Thyroid gland (tissue), 4 donors: Measurements from ENCODE around the gene TASP1. TPM values are rescaled to one million over a fixed set of nuclear protein-coding genes. Genes with fewer than 3 reads are reported as not detected.

ENCODE experiments used
- DNase-seq, 2 donors: peaks; one replicate each; pipeline ENCODE4 v3.0.0-alpha.2; 2019
- H3K27ac ChIP-seq, 3 donors: fragments of 200-600 bp; sonication (generic); 1 replicate in 2 of 3; 2 replicates in 1 of 3; pipeline ENCODE4 v1.5.1; 2016 to 2019; ENCODE audit warnings: mild to moderate bottlenecking in 1 of 3, moderate library complexity in 1 of 3
- H3K27me3 ChIP-seq: fragments of 200-600 bp; sonication (generic); one replicate; pipeline ENCODE4 v1.5.1; 2019
- H3K36me3 ChIP-seq, 2 donors: fragments of 200-600 bp; sonication (generic); one replicate each; pipeline ENCODE4 v1.5.1; 2016 to 2019
- H3K4me1 ChIP-seq, 2 donors: fragments of 200-600 bp; sonication (generic); one replicate each; pipeline ENCODE4 v1.5.1; 2017 to 2019
- H3K4me3 ChIP-seq, 3 donors: fragments of 200-600 bp; sonication (generic); replicated peaks in 1 of 3; 1 replicate in 2 of 3; 2 replicates in 1 of 3; pipeline ENCODE4 v1.5.1; 2016; ENCODE audit warnings: mild to moderate bottlenecking in 1 of 3
- H3K9me3 ChIP-seq: fragments of 200-600 bp; sonication (generic); one replicate; pipeline ENCODE4 v1.5.1; 2017
- CTCF ChIP-seq, 6 experiments: fragments of 200-600 bp in 3 of 6; fragments of 450-650 bp in 3 of 6; sonication (generic) in 3 of 6; IDR thresholded peaks; one replicate each; pipeline ENCODE4 v1.5.1; 2016 to 2019; ENCODE audit warnings: antibody characterized with exemption in 6 of 6, mild to moderate bottlenecking in 2 of 6, inconsistent platforms in 1 of 6, moderate library complexity in 1 of 6
- POLR2A ChIP-seq, 2 donors: fragments of 450-650 bp; IDR thresholded peaks; one replicate each; pipeline ENCODE4 v1.6.1; 2017; ENCODE audit warnings: antibody characterized with exemption in 2 of 2, mild to moderate bottlenecking in 2 of 2, moderate library complexity in 1 of 2
- WGBS, 2 donors: methylation state at CpG; one replicate each; pipeline ENCODE4 v1.1.5; 2017; 5-methylcytosine and 5-hydroxymethylcytosine counted together
- intact Hi-C: fragments of 100-400 bp; cut with DNase I; formaldehyde crosslinking; loops from one replicate; pipeline ENCODE4 v1.15.1; 2023
- total RNA-seq, 4 donors: library from RNA; depleted of rRNA; stranded (reverse); fragments of >200 nt; gene quantifications; one replicate each; pipeline ENCODE4 v1.2.3, GENCODE V29; 2016

The TASP1 gene
- total RNA-seq, 4 donors from 2014 or later: 16.4 to 31.2 (median 23.9) TPM

- Histone ChIP-seq H3K4me3 (no peak overlapping the region), H3K4me1 (peaks cover 3 to 4% of the 10 kb centered on the region in 2 donors), H3K9me3 (no peaks in the 10 kb centered on the region), H3K27me3 (no peaks in the 10 kb centered on the region), H3K36me3 (no peaks in the 10 kb centered on the region), H3K27ac (no peak overlapping the region)
- intact Hi-C loops: no loop called here
- 82 to 90% methylated on average over 2 of the region's 2 CpGs for WGBS, 2 donors
- no peak for DNase-seq
- no peak for TF ChIP-seq POLR2A (IDR thresholded peaks at IDR 0.05)
- no peak for TF ChIP-seq CTCF (IDR thresholded peaks at IDR 0.05)
Observed at GRCh38 chr20:13340088-13340487, 298.6 kb downstream of the TASP1 start.

Other genes starting within 250 kb of the TASP1 start
- 10 to 100 TPM; 10.0 to 11.9 (median 10.8) TPM for gene ESF1, start 146.0 kb upstream of the TASP1 start, total RNA-seq
- gene NDUFAF5, start 146.1 kb upstream of the TASP1 start, total RNA-seq: 10 to 100 TPM; 11.9 to 15.7 (median 14.7) TPM